ENCODE data around the gene ADORA2A. TPM values are rescaled to one million over a fixed set of nuclear protein-coding genes. Genes with fewer than 3 reads are reported as not detected.

Gene ADORA2A
- total RNA-seq, 1 donor from 2014 or later = 4.1 TPM

GRCh38 chr22:24426851-24427499 lies 424 bp upstream of the ADORA2A start:
- ATAC-seq = no peak
- intact Hi-C loops (cut with micrococcal nuclease) = loop anchor here (10.0 kb wide), 1 partner anchor 78 kb away; no protein-coding TSS in a partner anchor
- DNase-seq = peak; percentile 22

- intact Hi-C loops (cut with micrococcal nuclease) = loop anchor here (10.0 kb wide), 1 partner anchor 76 kb away; no protein-coding TSS in a partner anchor
- DNase-seq (peak; percentile 18), ATAC-seq (no peak)
These were observed 1.5 kb downstream of the ADORA2A start for GRCh38 chr22:24428751-24429410.

DNA sequence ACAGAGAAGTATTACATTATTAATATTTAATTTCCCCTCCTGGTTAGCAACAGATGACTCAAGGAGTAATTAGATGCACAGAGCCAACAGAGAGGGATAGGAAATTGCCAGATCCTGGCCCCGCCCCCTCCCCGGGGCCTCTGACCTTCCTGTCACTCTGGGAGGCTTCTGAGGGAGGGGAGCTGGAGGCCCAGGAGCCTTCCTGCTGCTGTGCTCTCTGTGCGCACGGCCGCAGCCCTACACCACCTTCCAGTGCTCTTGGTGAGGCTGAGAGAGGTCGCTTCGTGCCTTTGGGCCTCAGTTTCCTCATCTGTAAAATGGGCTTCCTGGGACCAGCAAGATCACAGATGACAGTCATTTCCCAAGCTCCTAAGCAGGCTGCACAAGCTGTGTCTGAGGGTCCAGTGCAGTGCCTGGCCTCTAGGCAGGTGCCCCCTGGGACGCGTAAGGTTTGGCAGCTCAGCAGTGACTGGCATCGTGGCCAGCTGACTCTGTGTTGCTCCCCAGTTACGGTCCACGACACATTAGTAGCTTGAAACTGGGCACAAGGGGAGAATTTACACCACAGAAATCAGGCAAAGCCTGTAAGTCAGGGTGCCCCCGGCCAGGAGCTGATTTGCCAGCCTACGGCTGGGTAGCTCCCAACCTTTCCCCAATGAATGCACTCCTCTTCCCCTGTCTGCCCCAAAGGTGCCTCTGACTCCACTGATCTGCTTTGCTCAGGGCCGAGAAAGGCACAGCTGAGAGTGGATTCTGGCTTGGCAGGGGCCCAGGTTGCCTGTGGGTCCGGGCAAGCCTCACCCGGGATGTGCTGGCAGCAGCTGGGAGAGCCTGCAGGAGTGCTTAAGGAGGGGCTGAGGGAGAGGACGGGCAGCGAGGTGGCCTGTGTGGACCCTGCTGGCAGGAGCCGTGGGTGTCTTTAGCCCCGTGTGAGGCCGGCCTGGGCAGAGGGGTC lies 2.3 kb downstream of the ADORA2A start:
- DNase-seq (peak; percentile 77), ATAC-seq (peak; percentile 22)
- intact Hi-C loops (cut with micrococcal nuclease) = loop anchor here (10.0 kb wide), 1 partner anchor 75 kb away; no protein-coding TSS in a partner anchor

DNA sequence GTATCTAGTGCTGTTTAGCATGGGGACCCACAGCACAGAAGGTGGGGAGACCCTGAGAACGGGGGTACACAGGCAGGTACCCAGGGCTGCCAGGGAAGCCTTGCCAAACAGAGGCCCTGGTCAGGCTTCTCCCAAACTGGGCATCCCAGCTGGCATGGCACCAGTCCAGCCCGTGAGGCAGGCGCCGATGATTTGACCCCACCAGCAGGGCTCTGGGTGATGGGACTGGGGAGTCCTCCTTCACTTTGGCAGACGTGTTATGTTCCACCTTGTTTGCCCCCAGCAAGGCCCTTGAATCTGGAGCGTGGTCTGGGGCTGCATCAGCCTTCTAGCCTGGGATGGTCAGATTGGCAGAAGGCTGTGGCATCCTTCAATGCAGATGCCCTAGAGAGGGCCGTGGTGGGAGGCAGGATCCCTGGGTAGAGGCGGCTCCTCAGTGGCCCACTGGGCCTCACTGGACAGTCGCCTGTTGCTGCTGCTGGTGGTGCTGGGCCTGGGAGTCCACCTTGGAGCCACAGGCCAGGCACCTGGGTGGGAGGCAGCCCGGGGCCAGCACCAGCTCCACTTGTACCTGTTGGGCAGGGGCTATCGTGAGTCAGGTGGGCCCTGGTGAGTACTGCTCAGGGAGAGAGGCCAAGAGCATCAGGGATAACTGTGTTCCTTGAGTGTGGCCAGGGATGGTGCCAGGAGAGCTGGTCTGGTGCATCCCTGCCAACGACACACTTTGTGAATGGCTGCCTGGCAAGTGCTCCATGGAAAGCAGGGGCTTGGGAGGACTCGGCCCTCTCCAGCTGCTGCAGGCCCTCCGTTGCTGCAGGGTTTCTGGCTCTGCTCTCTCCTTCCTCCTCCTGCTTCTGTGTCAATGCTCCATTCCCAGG lies 3.3 kb downstream of the ADORA2A start:
- DNase-seq (peak; percentile 27), ATAC-seq (no peak)
- intact Hi-C loops (cut with micrococcal nuclease) = no loop called here

DNA sequence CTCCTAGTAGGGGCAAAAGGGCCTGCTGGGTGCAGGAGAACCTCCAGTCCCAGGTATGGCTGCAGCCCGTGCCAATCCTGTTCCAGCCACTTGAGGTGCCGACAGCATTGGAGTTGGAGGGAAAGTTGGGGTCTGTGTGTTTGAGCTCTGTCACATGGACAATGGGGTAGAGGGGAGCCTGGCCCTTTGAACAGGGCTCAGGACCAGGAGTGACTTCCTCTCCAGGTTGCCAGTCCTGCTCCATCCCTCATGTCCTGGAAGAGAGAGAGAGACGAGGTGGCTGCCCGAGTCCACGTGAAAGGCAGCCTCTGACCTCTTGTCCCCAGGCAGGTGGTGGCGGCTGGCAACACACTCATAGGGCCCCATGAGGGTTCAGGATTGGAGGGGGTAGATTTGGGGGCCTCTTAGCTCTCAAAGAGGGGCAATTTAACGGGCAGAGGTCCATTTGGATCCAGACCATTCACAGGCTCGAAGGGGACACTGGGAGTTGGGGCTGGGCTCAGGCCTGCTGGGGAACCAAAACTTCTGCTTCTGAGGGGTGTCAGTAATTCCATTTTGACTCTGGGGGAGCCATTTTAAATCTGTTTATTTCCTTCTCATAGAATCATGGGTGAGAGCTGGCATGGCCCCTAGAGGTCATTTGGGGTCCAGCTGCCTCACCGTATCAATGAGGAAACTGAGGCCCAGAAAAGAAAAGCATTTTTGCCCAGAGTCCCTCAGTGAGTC lies 4.1 kb downstream of the ADORA2A start:
- intact Hi-C loops (cut with micrococcal nuclease) = no loop called here
- DNase-seq (no peak), ATAC-seq (no peak)

DNA sequence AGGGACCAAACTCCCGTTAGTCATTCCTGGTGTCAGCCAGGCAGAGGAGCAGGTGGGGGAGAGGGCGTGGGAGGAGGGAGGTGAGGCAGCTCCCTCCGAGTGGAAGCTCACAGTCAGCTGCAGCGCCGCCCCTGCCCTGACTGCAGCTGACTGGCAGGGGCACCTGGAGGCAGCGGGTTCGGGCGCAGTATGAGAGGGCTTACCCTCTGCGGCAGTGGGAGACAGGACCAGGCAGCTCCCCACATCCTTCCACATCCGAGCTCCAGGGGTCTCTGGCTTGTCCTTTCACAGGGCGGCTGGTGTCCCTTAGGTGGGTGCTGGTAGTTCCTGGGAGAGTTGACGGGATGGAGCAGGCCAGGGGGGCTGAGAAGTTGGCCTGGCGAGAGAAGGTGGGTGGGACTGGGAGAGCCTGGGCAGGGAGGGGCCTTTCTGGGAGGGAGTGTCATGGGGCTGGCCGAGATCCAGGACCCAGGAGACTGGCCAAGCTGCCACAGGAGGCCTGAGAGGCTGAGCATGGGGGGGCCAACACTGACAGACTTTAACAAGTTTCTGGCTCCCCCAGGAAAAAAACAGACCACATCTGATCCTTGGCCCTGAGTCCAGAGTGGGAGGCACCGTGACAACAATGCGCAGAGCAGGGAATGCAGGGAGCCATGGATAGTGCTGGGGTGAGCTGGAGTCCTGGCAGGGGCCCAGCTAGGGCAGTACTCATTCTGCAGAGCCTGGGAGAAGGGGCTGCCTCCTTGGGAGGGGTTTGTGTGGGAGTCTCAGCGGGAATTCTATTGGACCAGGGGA lies 4.9 kb downstream of the ADORA2A start:
- intact Hi-C loops (cut with micrococcal nuclease) = no loop called here
- peak; percentile 86 for DNase-seq
- ATAC-seq = peak; percentile 68

DNA sequence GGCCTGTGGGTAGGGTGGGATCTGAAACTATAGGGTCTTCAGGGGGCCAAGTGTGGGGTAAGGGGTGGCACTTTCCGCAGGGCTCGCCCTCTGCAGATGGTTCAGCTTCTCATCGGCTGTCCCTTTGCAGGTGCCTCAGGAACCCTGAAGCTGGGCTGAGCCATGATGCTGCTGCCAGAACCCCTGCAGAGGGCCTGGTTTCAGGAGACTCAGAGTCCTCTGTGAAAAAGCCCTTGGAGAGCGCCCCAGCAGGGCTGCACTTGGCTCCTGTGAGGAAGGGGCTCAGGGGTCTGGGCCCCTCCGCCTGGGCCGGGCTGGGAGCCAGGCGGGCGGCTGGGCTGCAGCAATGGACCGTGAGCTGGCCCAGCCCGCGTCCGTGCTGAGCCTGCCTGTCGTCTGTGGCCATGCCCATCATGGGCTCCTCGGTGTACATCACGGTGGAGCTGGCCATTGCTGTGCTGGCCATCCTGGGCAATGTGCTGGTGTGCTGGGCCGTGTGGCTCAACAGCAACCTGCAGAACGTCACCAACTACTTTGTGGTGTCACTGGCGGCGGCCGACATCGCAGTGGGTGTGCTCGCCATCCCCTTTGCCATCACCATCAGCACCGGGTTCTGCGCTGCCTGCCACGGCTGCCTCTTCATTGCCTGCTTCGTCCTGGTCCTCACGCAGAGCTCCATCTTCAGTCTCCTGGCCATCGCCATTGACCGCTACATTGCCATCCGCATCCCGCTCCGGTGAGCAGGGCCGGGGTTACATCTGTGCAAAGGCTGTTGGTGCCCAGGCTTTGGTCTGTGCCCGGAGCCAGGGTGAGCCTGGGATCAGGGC lies 5.8 kb downstream of the ADORA2A start:
- intact Hi-C loops (cut with micrococcal nuclease) = no loop called here
- DNase-seq = peak; percentile 32
- no peak for ATAC-seq

- ATAC-seq (peak; percentile 16), DNase-seq (peak; percentile 50)
- intact Hi-C loops (cut with micrococcal nuclease) = no loop called here
These were observed 6.5 kb downstream of the ADORA2A start for GRCh38 chr22:24433828-24434470.

DNA sequence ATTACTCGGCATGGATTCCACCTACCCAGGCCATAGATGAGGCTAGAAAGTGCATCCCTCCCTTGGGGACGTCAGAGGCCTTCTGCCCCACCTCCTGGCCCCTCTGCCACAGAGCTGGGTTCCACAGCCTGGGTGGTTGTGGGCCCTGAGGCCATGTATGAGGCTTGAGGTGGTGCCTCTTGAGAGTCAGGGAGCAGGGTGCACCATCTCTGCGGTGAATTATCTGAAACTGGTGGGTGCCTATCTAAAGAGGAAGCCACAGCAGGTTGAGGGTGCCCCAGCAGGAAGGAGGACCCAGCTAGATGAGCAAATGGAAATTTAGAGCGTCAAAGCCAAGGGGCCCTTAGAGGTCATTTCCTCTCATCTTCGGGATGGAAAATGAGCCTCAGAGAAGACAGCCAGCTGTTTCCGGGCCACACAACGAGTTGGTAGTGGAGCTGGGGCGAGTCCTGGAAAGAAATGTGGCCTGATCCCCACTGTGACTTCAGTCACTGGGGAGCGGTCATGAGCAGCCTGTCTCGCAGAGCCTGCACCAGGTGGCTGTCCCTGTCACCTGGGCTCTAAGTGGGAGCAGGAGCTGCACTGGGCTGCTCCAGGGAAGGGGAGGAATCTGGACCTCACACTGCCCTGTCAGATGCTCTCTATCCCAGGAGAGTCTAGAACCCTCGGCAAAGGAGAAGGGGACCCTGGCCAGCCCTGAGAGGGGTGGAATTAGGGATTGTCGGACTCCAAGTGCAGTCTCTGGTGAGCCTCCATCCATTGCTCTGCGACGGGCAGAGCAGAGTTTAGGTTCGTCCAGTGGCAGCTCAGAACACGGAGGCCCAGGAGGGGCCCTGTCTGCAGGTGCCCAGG lies 7.3 kb downstream of the ADORA2A start:
- DNase-seq (peak; percentile 49), ATAC-seq (peak; percentile 16)
- intact Hi-C loops (cut with micrococcal nuclease) = no loop called here

DNA sequence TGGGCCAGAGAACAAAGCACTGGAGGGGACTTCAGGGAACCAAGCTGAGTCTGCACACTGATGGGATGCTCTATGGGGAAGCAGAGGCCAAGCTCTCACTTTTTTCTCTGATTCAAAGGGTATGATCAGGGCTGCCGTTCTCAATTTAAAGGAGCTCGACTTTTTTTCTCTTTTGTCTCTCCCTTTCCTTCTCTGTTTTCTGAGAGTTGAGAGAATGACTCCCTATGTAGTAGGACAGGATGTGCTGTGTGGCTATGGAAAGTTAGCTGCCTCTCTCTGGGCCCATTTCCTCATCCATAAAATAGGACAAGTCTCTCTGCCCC lies 7.9 kb downstream of the ADORA2A start:
- no peak for ATAC-seq
- no peak for DNase-seq
- intact Hi-C loops (cut with micrococcal nuclease) = no loop called here

DNA sequence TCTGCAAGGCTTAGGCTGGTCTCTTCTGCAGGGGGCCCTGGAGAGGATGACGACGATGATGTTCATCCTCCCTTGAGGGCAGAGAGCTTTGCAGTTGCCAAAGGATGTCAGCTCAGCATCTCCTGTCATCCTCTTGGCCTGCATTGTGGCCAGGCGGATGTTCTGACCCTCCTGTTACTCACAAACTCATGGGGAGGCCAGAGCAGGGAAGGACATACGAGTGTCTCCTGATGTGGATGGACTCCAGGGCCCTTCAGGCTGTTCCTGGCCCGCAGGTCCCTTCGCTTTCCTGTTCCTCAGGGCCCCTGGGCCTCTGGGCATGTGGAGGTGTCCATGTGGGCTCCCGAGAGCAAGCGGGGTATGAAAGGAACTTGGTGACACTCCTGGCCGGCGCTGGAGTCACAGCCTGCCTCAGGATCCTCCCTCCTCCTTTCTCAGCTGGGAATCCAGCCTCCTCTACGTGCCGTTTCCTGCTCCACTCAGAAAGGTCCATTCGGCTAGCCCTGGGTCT lies 8.5 kb downstream of the ADORA2A start:
- peak; percentile 15 for ATAC-seq
- intact Hi-C loops (cut with micrococcal nuclease) = no loop called here
- DNase-seq = peak; percentile 38

DNA sequence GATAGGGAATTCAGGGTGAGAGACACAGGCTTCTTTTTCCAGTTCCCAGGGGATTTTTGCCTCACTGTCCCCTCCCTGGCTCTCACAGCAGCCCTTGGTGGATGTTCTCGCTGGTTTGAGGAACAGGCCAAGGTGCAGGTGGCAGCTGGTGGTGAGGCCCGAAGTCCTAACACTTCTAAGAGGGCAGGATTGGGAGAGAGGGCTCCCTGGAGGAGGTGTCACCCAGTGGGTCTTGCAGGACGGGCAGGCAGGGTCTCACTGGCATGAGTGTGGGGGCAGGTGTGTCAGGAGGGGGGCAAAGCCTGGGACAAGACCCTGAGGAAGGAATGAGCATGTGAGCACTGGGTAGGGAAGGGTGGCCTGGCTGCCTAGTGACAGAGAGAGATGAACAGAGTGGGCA lies 9.2 kb downstream of the ADORA2A start:
- intact Hi-C loops (cut with micrococcal nuclease) = no loop called here
- DNase-seq (no peak), ATAC-seq (no peak)

GRCh38 chr22:24437091-24437490 lies 9.7 kb downstream of the ADORA2A start:
- DNase-seq (no peak), ATAC-seq (no peak)
- intact Hi-C loops (cut with micrococcal nuclease) = no loop called here

DNA sequence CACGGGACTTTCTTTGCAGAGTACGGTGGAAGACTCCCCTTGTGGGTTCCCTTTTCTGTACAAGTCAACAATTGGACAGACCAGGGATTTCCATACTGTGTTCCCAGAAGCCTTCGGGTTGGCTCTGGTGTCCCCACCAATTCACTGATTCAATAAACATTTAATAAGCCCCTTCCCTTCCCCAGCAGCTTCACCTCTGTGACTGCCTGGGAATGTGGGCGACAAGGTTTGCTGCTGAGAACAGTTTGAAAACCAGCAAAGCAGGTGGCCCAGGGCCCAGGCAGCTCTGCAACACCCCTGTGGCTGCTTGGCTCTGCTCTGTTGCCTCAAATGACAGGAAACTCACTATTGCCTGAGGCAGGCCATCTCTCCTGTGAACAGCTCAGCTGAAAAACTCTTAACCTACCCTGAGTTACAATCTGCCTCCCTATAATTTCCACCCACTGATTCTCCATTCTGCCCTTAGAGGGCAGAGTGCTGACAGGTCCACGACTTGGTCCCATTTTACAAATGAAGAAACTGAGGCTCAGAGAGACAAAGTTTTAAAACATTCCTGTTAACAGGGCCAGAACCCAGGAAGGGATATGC lies 10.4 kb downstream of the ADORA2A start:
- DNase-seq (no peak), ATAC-seq (no peak)
- intact Hi-C loops (cut with micrococcal nuclease) = no loop called here

DNA sequence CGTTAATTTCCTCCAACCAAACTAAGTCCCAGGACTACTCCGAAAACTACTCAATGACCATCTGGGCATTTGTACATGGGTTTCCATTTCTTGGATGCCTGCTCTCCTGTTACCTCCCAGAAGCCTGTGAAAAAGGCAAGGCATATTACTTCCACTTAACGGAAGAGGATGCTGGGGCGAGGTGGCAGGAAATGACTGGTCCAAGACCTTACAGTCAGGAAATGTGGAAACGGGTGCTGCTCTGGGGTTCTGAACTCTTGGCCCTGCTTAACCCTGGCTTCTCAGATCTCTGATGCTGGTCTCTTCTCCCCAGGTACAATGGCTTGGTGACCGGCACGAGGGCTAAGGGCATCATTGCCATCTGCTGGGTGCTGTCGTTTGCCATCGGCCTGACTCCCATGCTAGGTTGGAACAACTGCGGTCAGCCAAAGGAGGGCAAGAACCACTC lies 12.9 kb downstream of the ADORA2A start:
- intact Hi-C loops (cut with micrococcal nuclease) = no loop called here
- no peak for DNase-seq
- ATAC-seq = no peak
